Measurements from ENCODE around the gene ETV6.

ETV6 gene

GRCh38 chr12:11698729-11699128, 49.3 kb downstream of the ETV6 start:
- in situ Hi-C loops (cut with HindIII; ENCODE audit: low sequenced_read_pairs) = no loop called here
- H3K4me3 ChIP-seq (ENCODE audit: low read depth, low read length) = no peak overlapping the region
- no peak for TF ChIP-seq CTCF (IDR thresholded peaks at IDR 0.05; ENCODE audit: low read depth, low read length, missing control alignments)
- no peak for DNase-seq (ENCODE audit: low read depth)

GRCh38 chr12:11701433-11701832, 52.0 kb downstream of the ETV6 start:
- in situ Hi-C loops (cut with HindIII; ENCODE audit: low sequenced_read_pairs) = no loop called here
- no peak for DNase-seq (ENCODE audit: low read depth)
- no peak for TF ChIP-seq CTCF (IDR thresholded peaks at IDR 0.05; ENCODE audit: low read depth, low read length, missing control alignments)

GRCh38 chr12:11702959-11703358, 53.5 kb downstream of the ETV6 start:
- no peak for TF ChIP-seq CTCF (IDR thresholded peaks at IDR 0.05; ENCODE audit: low read depth, low read length, missing control alignments)
- no peak for DNase-seq (ENCODE audit: low read depth)
- in situ Hi-C loops (cut with HindIII; ENCODE audit: low sequenced_read_pairs) = no loop called here
- no peak overlapping the region for H3K4me3 ChIP-seq (ENCODE audit: low read depth, low read length)

More at GRCh38 chr12:11701433-11701832, 52.0 kb downstream of the ETV6 start:
- H3K4me3 ChIP-seq (ENCODE audit: low read depth, low read length) = no peak overlapping the region

- DNase-seq (ENCODE audit: low read depth) = no peak
- in situ Hi-C loops (cut with HindIII; ENCODE audit: low sequenced_read_pairs) = no loop called here
- no peak overlapping the region for H3K4me3 ChIP-seq (ENCODE audit: low read depth, low read length)
- TF ChIP-seq CTCF (IDR thresholded peaks at IDR 0.05; ENCODE audit: low read depth, low read length, missing control alignments) = no peak
These were observed 53.9 kb downstream of the ETV6 start for GRCh38 chr12:11703378-11703777.

GRCh38 chr12:11704089-11704488, 54.6 kb downstream of the ETV6 start:
- H3K4me3 ChIP-seq (ENCODE audit: low read depth, low read length) = no peak overlapping the region
- in situ Hi-C loops (cut with HindIII; ENCODE audit: low sequenced_read_pairs) = no loop called here
- no peak for TF ChIP-seq CTCF (IDR thresholded peaks at IDR 0.05; ENCODE audit: low read depth, low read length, missing control alignments)
- no peak for DNase-seq (ENCODE audit: low read depth)

DNA sequence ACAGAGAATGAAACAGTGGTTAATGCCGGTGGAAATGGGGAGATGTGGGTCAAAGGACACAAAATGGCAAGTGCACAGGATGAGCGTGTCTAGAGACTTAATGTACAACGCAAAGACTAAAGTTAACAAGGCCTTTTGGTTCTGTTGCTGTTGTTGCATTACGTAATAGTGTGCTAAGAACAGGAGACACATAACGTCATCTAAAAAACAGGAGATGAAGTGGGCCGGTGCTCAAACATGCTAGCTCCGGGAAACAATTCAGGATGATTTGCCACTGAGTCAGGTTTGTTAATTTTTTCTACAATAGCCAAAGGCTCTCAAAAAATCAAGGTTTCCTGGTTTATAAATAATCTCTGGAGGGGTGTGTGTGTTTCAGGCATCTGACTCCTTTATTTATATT, 55.5 kb downstream of the ETV6 start:
- TF ChIP-seq CTCF (IDR thresholded peaks at IDR 0.05; ENCODE audit: low read depth, low read length, missing control alignments) = no peak
- in situ Hi-C loops (cut with HindIII; ENCODE audit: low sequenced_read_pairs) = no loop called here
- no peak overlapping the region for H3K4me3 ChIP-seq (ENCODE audit: low read depth, low read length)
- peak; percentile 85 for DNase-seq (ENCODE audit: low read depth)

Measured in astrocyte of the cerebellum (primary cell).